Mucosa of descending colon (tissue), 3 donors: ENCODE results near the gene HS3ST5. TPM values are rescaled to one million over a fixed set of nuclear protein-coding genes. Genes with fewer than 3 reads are reported as not detected.

ENCODE experiments used
- ATAC-seq: fragments of 200-7000 bp; cut with Tn5 transposase; one replicate; pipeline ENCODE4 v1.9.1; 2020; ENCODE audit warnings: mild to moderate bottlenecking, moderate library complexity
- DNase-seq, 3 donors: peaks; one replicate each; pipeline ENCODE4 v3.0.0-alpha.2; 2020
- H3K36me3 ChIP-seq: fragments of 200-600 bp; one replicate; pipeline ENCODE4 v1.8.0; 2021; ENCODE audit warnings: low read depth, mild to moderate bottlenecking
- H3K4me1 ChIP-seq: fragments of 200-600 bp; one replicate; pipeline ENCODE4 v1.8.0; 2021; ENCODE audit warnings: low read depth, mild to moderate bottlenecking
- H3K4me3 ChIP-seq: fragments of 200-600 bp; one replicate; pipeline ENCODE4 v1.8.0; 2021; ENCODE audit warnings: mild to moderate bottlenecking
- H3K9me3 ChIP-seq: fragments of 200-600 bp; one replicate; pipeline ENCODE4 v1.8.0; 2021; ENCODE audit warnings: mild to moderate bottlenecking
- intact Hi-C, 2 donors: fragments of 100-400 bp; cut with DNase I in 1 of 2; cut with micrococcal nuclease in 1 of 2; formaldehyde crosslinking; loops; one replicate each; pipeline versions ENCODE4 v1.11.0 to v1.11.1; 2022; cut with DNase I, micrococcal nuclease
- total RNA-seq, 3 donors: library from RNA; stranded (reverse); fragmentation: NEBNext Ultra II Directional in 2 of 3; extraction: Animal tissue kit (Norgen Biotek cat#: 25700) in 2 of 3; gene quantifications; one replicate each; pipeline versions ENCODE4 v1.2.1 to v1.2.4, GENCODE V29; 2021 to 2023
- TF ChIP-seq, protein P1 (sequence below): fragments of 200-600 bp; IDR thresholded peaks from one replicate; pipeline ENCODE4 v1.8.0; 2022; ENCODE audit warnings: antibody characterized with exemption, mild to moderate bottlenecking
- donor health status: DM: no; HTN: no; CAD: no; lungs with moderate emphysema.
- donor health status: DM: no; HTN: no; CAD: no.
- donor health status: DM: no; HTN: yes; CAD: no.

Gene HS3ST5
- total RNA-seq, 3 donors from 2014 or later, result 0.12 to 1.0 TPM; not detected in 1

DNA sequence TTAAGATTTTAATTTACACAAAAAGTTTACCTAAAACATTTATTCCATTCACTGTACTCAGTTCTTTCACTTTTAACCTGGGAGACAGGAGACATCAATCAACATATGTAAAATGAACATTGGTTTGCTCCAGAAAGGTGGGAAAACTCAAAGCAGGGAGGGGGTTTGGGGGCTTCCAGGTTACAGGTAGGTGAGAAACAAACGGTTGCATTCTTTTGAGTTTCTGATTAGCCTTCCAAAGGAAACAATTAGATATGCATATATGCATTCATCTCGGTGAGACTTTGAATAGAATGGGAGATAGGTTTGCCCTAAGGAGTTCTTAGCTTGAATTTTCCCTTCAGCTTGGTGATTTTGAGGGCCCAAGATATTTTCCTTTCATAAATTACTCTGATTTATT is 333.6 kb downstream of the HS3ST5 start:
- H3K4me3 ChIP-seq, result no peak overlapping the region

DNA sequence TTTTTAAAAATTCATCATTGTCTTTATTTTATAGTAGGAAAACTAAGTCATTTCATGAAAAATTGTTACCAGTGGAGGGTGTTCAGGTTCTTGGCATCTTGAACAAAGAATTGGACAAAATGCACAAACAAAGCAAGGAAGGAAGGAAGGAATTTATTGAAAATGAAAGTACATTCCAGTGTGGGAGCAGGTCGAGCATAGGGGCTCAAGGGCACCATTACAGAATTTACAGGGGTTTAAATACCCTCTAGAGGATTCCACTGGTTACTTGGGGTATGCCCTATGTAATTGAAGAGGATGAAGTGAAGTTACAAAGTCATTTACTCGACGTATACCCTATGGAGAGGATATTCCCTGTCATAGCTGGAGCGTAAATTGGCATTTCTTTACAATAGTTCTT is 334.5 kb downstream of the HS3ST5 start:
- no peaks in the 10 kb centered on the region for H3K9me3 ChIP-seq

More for the DNA sequence above, 333.6 kb downstream of the HS3ST5 start:
- Histone ChIP-seq H3K4me1 (no peaks in the 10 kb centered on the region), H3K9me3 (no peaks in the 10 kb centered on the region), H3K36me3 (no peaks in the 10 kb centered on the region)
- DNase-seq (no peak), ATAC-seq (no peak)
- intact Hi-C loops, result no loop called here
- TF ChIP-seq, protein P1, sequence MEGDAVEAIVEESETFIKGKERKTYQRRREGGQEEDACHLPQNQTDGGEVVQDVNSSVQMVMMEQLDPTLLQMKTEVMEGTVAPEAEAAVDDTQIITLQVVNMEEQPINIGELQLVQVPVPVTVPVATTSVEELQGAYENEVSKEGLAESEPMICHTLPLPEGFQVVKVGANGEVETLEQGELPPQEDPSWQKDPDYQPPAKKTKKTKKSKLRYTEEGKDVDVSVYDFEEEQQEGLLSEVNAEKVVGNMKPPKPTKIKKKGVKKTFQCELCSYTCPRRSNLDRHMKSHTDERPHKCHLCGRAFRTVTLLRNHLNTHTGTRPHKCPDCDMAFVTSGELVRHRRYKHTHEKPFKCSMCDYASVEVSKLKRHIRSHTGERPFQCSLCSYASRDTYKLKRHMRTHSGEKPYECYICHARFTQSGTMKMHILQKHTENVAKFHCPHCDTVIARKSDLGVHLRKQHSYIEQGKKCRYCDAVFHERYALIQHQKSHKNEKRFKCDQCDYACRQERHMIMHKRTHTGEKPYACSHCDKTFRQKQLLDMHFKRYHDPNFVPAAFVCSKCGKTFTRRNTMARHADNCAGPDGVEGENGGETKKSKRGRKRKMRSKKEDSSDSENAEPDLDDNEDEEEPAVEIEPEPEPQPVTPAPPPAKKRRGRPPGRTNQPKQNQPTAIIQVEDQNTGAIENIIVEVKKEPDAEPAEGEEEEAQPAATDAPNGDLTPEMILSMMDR, result no peak

DNA sequence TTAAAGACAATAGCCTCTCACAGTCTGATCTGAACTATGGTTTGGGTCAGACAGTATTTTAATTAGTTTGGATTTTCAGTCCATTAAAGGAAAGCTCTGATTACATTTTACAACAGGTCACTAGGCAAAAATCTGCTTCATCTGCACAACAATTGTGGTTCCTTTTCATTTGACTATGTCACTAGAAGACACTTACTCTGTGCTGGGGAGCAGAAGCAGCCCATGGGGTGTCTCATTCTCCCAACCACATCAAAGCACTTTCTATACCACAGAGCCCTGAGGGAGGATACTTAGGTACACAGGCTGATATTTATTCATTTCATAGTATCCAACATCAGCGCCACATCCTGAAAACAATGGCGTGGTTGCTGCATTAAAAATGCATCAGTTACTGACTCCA is 335.3 kb downstream of the HS3ST5 start:
- H3K36me3 ChIP-seq, result no peaks in the 10 kb centered on the region
- ATAC-seq (no peak), DNase-seq (no peak)
- TF ChIP-seq, protein P1, result no peak
- H3K4me3 ChIP-seq, result no peak overlapping the region
- intact Hi-C loops, result no loop called here
- H3K9me3 ChIP-seq, result no peaks in the 10 kb centered on the region
- no peaks in the 10 kb centered on the region for H3K4me1 ChIP-seq

More for the DNA sequence above, 334.5 kb downstream of the HS3ST5 start:
- DNase-seq (no peak), ATAC-seq (no peak)
- TF ChIP-seq, protein P1, result no peak
- intact Hi-C loops, result no loop called here
- Histone ChIP-seq H3K4me3 (no peak overlapping the region), H3K4me1 (no peaks in the 10 kb centered on the region), H3K36me3 (no peaks in the 10 kb centered on the region)
